HCT116 (cell line): ENCODE data around the gene SCFD2. TPM values are rescaled to one million over a fixed set of nuclear protein-coding genes. Genes with fewer than 3 reads are reported as not detected.

Source experiments
- ATAC-seq: fragments of 200-7000 bp; cut with Tn5 transposase; 2 replicates; pipeline ENCODE4 v1.9.1; 2020; ENCODE audit warnings: mild to moderate bottlenecking, moderate library complexity
- BruUV-seq: library from RNA; stranded (reverse); fragments of 400-500 nt; replicated peaks from 2 replicates; lab custom pipeline; 2021; lab: Mats Ljungman, UMichigan
- CTCF ChIA-PET: fragments of 300-600 bp; sonication (Branson Sonifier 250); formaldehyde crosslinking; loops from one replicate; lab custom pipeline; 2021; ENCODE audit warnings: antibody characterized with exemption; lab: Charles Lee
- POLR2A ChIA-PET: fragments of 300-600, 350-600 bp; sonication (Branson Sonifier 250); formaldehyde crosslinking; loops from one replicate; lab custom pipeline; 2021; ENCODE audit warnings: antibody characterized with exemption; lab: Charles Lee
- RAD21 ChIA-PET, 2 experiments: fragments of 300-600 bp; sonication (Branson Sonifier 250); formaldehyde crosslinking; loops; one replicate each; lab custom pipeline; 2023; ENCODE audit warnings: low total read pairs in 2 of 2; ENCODE audit not compliant: uncharacterized antibody in 2 of 2, unreplicated experiment in 2 of 2, low non-redundant PET in 1 of 2; lab: Charles Lee
- DNase-seq: peaks from one replicate; pipeline ENCODE4 v3.0.0-alpha.2; 2010; ENCODE audit warnings: low read depth, low spot score
- H2AFZ ChIP-seq: fragments of 200-600 bp; shearing (Covaris generic), sonication (generic); 2 replicates; pipeline ENCODE4 v1.6.1; 2017; ENCODE audit warnings: low read depth, mixed run types, mixed read lengths, antibody characterized with exemption, low read length; ENCODE audit not compliant: poor library complexity, severe bottlenecking
- H3K27ac ChIP-seq: 2 replicates; pipeline ENCODE4 v1.5.1; 2012; ENCODE audit warnings: low read depth, low read length
- H3K27me3 ChIP-seq: fragments of 200-600 bp; sonication (generic); 2 replicates; pipeline ENCODE4 v1.6.1; 2016; ENCODE audit warnings: mixed run types, low read length, mixed read lengths; ENCODE audit not compliant: insufficient read depth
- H3K36me3 ChIP-seq, 2 experiments: fragments of 200-500 bp in 1 of 2; fragments of 200-600 bp in 1 of 2; sonication (Bioruptor generic) in 1 of 2; sonication (generic) in 1 of 2; 2 replicates each; pipeline versions ENCODE4 v1.5.1 to v1.6.1; 2014 to 2016; ENCODE audit warnings: low read length in 2 of 2, inconsistent platforms in 1 of 2, mixed read lengths in 1 of 2, mixed run types in 1 of 2; ENCODE audit not compliant: insufficient read depth in 2 of 2, control insufficient read depth in 1 of 2
- H3K4me1 ChIP-seq, 2 experiments: fragments of 200-600 bp in 1 of 2; sonication (generic) in 1 of 2; 2 replicates each; pipeline versions ENCODE4 v1.5.1 to v1.6.1; 2012 to 2017; ENCODE audit warnings: low read length in 2 of 2, inconsistent platforms in 1 of 2, mild to moderate bottlenecking in 1 of 2, mixed read lengths in 1 of 2, mixed run types in 1 of 2, moderate library complexity in 1 of 2; ENCODE audit not compliant: insufficient read depth in 2 of 2, control insufficient read depth in 1 of 2
- H3K4me2 ChIP-seq: fragments of 200-600 bp; sonication (generic); 2 replicates; pipeline ENCODE4 v1.6.1; 2017; ENCODE audit warnings: mixed run types, low read length, mixed read lengths
- H3K4me3 ChIP-seq, 2 experiments: fragments of 200-600 bp in 1 of 2; sonication (generic) in 1 of 2; replicated peaks in 1 of 2; 2 replicates each; pipeline ENCODE4 v1.5.1; 2011 to 2016; ENCODE audit warnings: low read length in 2 of 2, control low read depth in 1 of 2, low read depth in 1 of 2, mild to moderate bottlenecking in 1 of 2, mixed read lengths in 1 of 2, mixed run types in 1 of 2
- H3K79me2 ChIP-seq: fragments of 200-600 bp; sonication (generic); 2 replicates; pipeline ENCODE4 v1.6.1; 2017; ENCODE audit warnings: mild to moderate bottlenecking, mixed run types, low read length, moderate library complexity, mixed read lengths; ENCODE audit not compliant: insufficient read depth
- H3K9ac ChIP-seq: fragments of 200-600 bp; sonication (generic); 2 replicates; pipeline ENCODE4 v1.6.1; 2016; ENCODE audit warnings: low read length, mixed read lengths
- H3K9me2 ChIP-seq: fragments of 200-600 bp; sonication (generic), shearing (Covaris generic); 2 replicates; pipeline ENCODE4 v1.6.1; 2017; ENCODE audit warnings: mixed run types, mild to moderate bottlenecking, moderate library complexity; ENCODE audit not compliant: insufficient read depth
- H3K9me3 ChIP-seq, 2 experiments: fragments of 200-500 bp in 1 of 2; fragments of 200-600 bp in 1 of 2; sonication (Bioruptor generic) in 1 of 2; sonication (generic) in 1 of 2; 2 replicates each; pipeline ENCODE4 v1.6.1; 2014 to 2017; ENCODE audit warnings: low read length in 2 of 2, mixed read lengths in 2 of 2, inconsistent platforms in 1 of 2, low read depth in 1 of 2, mild to moderate bottlenecking in 1 of 2, mixed run types in 1 of 2, moderate library complexity in 1 of 2; ENCODE audit not compliant: control insufficient read depth in 1 of 2, insufficient read depth in 1 of 2
- H4K20me1 ChIP-seq: fragments of 200-600 bp; sonication (generic), shearing (Covaris generic); 2 replicates; pipeline ENCODE4 v1.6.1; 2017; ENCODE audit warnings: mixed run types, mild to moderate bottlenecking, moderate library complexity; ENCODE audit not compliant: insufficient read depth
- CEBPB ChIP-seq: IDR thresholded peaks from 2 replicates; pipeline ENCODE4 v1.6.1; 2012; ENCODE audit warnings: low read depth
- EGR1 ChIP-seq: IDR thresholded peaks from 2 replicates; pipeline ENCODE4 v1.6.1; 2012; ENCODE audit warnings: low read depth
- EZH2phosphoT487 ChIP-seq: fragments of 200-600 bp; IDR thresholded peaks from 2 replicates; pipeline ENCODE4 v1.6.1; 2018; ENCODE audit warnings: antibody characterized with exemption, borderline replicate concordance
- FOSL1 ChIP-seq: IDR thresholded peaks from 2 replicates; pipeline ENCODE4 v1.6.1; 2012; ENCODE audit warnings: low read depth
- POLR2AphosphoS5 ChIP-seq: IDR thresholded peaks from 2 replicates; pipeline ENCODE4 v1.6.1; 2011; ENCODE audit warnings: mild to moderate bottlenecking, low read depth, low read length, moderate library complexity
- RAD21 ChIP-seq: IDR thresholded peaks from 2 replicates; pipeline ENCODE4 v1.6.1; 2012; ENCODE audit warnings: low read depth, mild to moderate bottlenecking
- SIN3A ChIP-seq: IDR thresholded peaks from 2 replicates; pipeline ENCODE4 v1.6.1; 2012; ENCODE audit warnings: low read depth
- SRF ChIP-seq: IDR thresholded peaks from 2 replicates; pipeline ENCODE4 v1.6.1; 2012; ENCODE audit warnings: low read depth
- TCF7L2 ChIP-seq: IDR thresholded peaks from 2 replicates; pipeline ENCODE4 v1.7.0; 2011; ENCODE audit warnings: borderline replicate concordance, inconsistent platforms; ENCODE audit not compliant: insufficient read depth, insufficient read length; ENCODE audit errors: extremely low read depth
- YY1 ChIP-seq: IDR thresholded peaks from 2 replicates; pipeline ENCODE4 v1.6.1; 2011; ENCODE audit warnings: low read length, low read depth, moderate library complexity, mild to moderate bottlenecking; ENCODE audit not compliant: insufficient replicate concordance; ENCODE audit errors: extremely low read depth
- ZFX ChIP-seq: fragments of 450-650 bp; IDR thresholded peaks from 2 replicates; pipeline ENCODE4 v1.6.1; 2017
- ZNF274 ChIP-seq: fragments of 200-500 bp; sonication (Bioruptor generic); IDR thresholded peaks from 2 replicates; pipeline ENCODE4 v1.6.1; 2014; ENCODE audit warnings: mild to moderate bottlenecking, low read depth, low read length, inconsistent platforms
- intact Hi-C: fragments of 100-400 bp; cut with micrococcal nuclease; formaldehyde crosslinking; loops from 2 replicates; pipeline ENCODE4 v1.10.0; 2022
- total RNA-seq: library from RNA; stranded (reverse); gene quantifications from one replicate; pipeline ENCODE4 v1.2.1, GENCODE V29; 2021; ENCODE audit not compliant: unreplicated experiment
- TF ChIP-seq, protein P1 (sequence below): IDR thresholded peaks from 2 replicates; pipeline ENCODE4 v1.6.1; 2012
- TF ChIP-seq, protein P2 (sequence below): IDR thresholded peaks from 2 replicates; pipeline ENCODE4 v1.6.1; 2012
- TF ChIP-seq, protein P3 (sequence below): IDR thresholded peaks from 2 replicates; pipeline ENCODE4 v1.6.1; 2011; ENCODE audit warnings: mild to moderate bottlenecking, low read length, moderate library complexity; ENCODE audit not compliant: insufficient replicate concordance; ENCODE audit errors: extremely low read depth
- TF ChIP-seq, protein P4 (sequence below), 3 experiments: fragments of 200-600 bp in 1 of 3; sonication (generic) in 1 of 3; IDR thresholded peaks in 2 of 3; conservative IDR thresholded peaks in 1 of 3; 2 replicates each; pipeline ENCODE4 v1.5.1; 2012 to 2017; ENCODE audit warnings: low read depth in 2 of 3, low read length in 2 of 3, antibody characterized with exemption in 1 of 3, borderline replicate concordance in 1 of 3, control low read depth in 1 of 3, mild to moderate bottlenecking in 1 of 3, mixed read lengths in 1 of 3, mixed run types in 1 of 3, moderate library complexity in 1 of 3; ENCODE audit not compliant: insufficient read depth in 1 of 3

Gene SCFD2
- total RNA-seq, 1 experiment from 2014 or later, result 13.6 TPM

DNA sequence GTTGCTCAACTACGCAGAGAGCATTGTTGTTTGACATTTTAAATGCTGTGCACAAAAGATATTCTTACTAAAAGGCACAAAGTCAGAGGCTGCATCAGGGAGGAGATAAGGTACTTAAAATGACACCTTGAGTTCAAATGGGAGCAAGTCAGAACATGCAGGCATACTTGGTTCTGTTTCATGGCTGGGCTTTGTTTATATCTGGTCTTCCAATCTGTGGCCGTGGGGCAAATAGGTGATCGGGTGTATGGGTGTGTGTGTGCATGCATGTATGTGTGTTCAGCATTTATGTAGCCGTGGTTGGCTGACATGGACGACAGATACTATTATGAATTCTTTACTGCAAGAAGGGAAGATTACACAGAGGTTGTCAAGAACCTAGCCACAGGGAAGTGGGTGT is 397.6 kb downstream of the SCFD2 start:
- Histone ChIP-seq H3K4me3 (no peak overlapping the region), H2AFZ (no peak overlapping the region), H3K4me2 (no peak overlapping the region), H3K9ac (no peak overlapping the region), H3K4me1 (no peaks in the 10 kb centered on the region), H4K20me1 (no peaks in the 10 kb centered on the region), H3K9me3 (no peaks in the 10 kb centered on the region), H3K27ac (no peak overlapping the region), H3K36me3 (no peaks in the 10 kb centered on the region), H3K9me2 (no peaks in the 10 kb centered on the region), H3K27me3 (no peaks in the 10 kb centered on the region), H3K79me2 (no peaks in the 10 kb centered on the region)
- no peak for TF ChIP-seq FOSL1
- TF ChIP-seq SRF, result no peak
- TF ChIP-seq RAD21, result no peak
- TF ChIP-seq ZFX, result no peak
- TF ChIP-seq TCF7L2, result no peak
- no peak for TF ChIP-seq EZH2phosphoT487
- TF ChIP-seq ZNF274, result no peak
- TF ChIP-seq, protein P1, sequence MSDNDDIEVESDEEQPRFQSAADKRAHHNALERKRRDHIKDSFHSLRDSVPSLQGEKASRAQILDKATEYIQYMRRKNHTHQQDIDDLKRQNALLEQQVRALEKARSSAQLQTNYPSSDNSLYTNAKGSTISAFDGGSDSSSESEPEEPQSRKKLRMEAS, result no peak
- TF ChIP-seq POLR2AphosphoS5, result no peak
- TF ChIP-seq CEBPB, result no peak
- TF ChIP-seq EGR1, result no peak
- TF ChIP-seq, protein P2, sequence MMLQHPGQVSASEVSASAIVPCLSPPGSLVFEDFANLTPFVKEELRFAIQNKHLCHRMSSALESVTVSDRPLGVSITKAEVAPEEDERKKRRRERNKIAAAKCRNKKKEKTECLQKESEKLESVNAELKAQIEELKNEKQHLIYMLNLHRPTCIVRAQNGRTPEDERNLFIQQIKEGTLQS, result no peak
- ATAC-seq (no peak), DNase-seq (no peak)
- intact Hi-C loops, result no loop called here
- RAD21 ChIA-PET, result no interaction called here
- no TSS peak for BruUV-seq
- POLR2A ChIA-PET, result no interaction called here
- CTCF ChIA-PET, result no interaction called here

DNA sequence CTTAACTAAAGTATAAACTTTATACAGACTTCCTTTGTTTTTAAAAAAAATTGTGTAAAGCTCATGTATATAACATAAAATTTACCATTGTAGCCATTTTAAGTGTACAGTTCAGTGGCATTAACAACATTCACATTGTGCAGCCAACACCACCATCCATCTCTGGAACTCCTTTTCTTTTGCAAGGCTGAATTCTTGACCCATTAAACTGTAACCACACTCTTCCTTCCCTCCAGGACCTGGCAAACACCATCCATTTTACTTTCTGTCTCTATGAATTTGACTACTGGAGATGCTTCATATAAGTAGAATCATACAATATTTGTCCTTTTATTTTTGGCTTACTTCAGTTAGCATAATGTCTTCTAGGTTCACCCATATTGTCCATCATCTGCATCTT is 399.1 kb downstream of the SCFD2 start:
- intact Hi-C loops, result no loop called here
- Histone ChIP-seq H2AFZ (no peak overlapping the region), H3K9me2 (no peaks in the 10 kb centered on the region), H4K20me1 (no peaks in the 10 kb centered on the region), H3K27ac (no peak overlapping the region), H3K4me2 (no peak overlapping the region), H3K79me2 (no peaks in the 10 kb centered on the region), H3K4me3 (no peak overlapping the region), H3K9ac (no peak overlapping the region), H3K36me3 (no peaks in the 10 kb centered on the region), H3K9me3 (no peaks in the 10 kb centered on the region), H3K27me3 (no peaks in the 10 kb centered on the region), H3K4me1 (no peaks in the 10 kb centered on the region)
- ChIA-PET POLR2A (interaction anchor here (0.6 kb wide), 1 partner anchor 723 kb away, joined by 3 read pairs; no protein-coding TSS in a partner anchor), CTCF (no interaction called here), RAD21 (no interaction called here)
- no TSS peak for BruUV-seq
- DNase-seq (no peak), ATAC-seq (no peak)
- TF ChIP-seq, protein P2, result no peak
- TF ChIP-seq SIN3A (no peak), CEBPB (no peak), EGR1 (no peak), TCF7L2 (no peak), YY1 (no peak), POLR2AphosphoS5 (no peak), ZFX (no peak), SRF (no peak)
- TF ChIP-seq, protein P3, sequence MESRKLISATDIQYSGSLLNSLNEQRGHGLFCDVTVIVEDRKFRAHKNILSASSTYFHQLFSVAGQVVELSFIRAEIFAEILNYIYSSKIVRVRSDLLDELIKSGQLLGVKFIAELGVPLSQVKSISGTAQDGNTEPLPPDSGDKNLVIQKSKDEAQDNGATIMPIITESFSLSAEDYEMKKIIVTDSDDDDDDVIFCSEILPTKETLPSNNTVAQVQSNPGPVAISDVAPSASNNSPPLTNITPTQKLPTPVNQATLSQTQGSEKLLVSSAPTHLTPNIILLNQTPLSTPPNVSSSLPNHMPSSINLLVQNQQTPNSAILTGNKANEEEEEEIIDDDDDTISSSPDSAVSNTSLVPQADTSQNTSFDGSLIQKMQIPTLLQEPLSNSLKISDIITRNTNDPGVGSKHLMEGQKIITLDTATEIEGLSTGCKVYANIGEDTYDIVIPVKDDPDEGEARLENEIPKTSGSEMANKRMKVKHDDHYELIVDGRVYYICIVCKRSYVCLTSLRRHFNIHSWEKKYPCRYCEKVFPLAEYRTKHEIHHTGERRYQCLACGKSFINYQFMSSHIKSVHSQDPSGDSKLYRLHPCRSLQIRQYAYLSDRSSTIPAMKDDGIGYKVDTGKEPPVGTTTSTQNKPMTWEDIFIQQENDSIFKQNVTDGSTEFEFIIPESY, result no peak
- TF ChIP-seq, protein P4, sequence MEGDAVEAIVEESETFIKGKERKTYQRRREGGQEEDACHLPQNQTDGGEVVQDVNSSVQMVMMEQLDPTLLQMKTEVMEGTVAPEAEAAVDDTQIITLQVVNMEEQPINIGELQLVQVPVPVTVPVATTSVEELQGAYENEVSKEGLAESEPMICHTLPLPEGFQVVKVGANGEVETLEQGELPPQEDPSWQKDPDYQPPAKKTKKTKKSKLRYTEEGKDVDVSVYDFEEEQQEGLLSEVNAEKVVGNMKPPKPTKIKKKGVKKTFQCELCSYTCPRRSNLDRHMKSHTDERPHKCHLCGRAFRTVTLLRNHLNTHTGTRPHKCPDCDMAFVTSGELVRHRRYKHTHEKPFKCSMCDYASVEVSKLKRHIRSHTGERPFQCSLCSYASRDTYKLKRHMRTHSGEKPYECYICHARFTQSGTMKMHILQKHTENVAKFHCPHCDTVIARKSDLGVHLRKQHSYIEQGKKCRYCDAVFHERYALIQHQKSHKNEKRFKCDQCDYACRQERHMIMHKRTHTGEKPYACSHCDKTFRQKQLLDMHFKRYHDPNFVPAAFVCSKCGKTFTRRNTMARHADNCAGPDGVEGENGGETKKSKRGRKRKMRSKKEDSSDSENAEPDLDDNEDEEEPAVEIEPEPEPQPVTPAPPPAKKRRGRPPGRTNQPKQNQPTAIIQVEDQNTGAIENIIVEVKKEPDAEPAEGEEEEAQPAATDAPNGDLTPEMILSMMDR (IDR thresholded peaks at IDR 0.05 in 2 of 3, conservative IDR thresholded peaks at IDR 0.05 in 1 of 3; ENCODE audit: borderline replicate concordance in 1 of 3, insufficient read depth in 1 of 3, low read depth in 2 of 3, low read length in 2 of 3), result no peak
